Stimulated activated CD8-positive, alpha-beta memory T cell treated with anti-CD3 and anti-CD28 coated beads, Interleukin-12 subunit alpha, Interleukin-12 subunit beta, amount 100 ng/mL, for 4 hours (primary cell): ENCODE data around the gene SLC9A1.

ENCODE experiments used
- DNase-seq: peaks from one replicate; pipeline ENCODE4 v3.0.0-alpha.2; 2020; ENCODE audit warnings: low read depth

SLC9A1 gene

GRCh38 chr1:27102707-27103468 is 52.0 kb downstream of the SLC9A1 start:
- peak; percentile 59 for DNase-seq

- DNase-seq: no peak
These were observed 52.7 kb downstream of the SLC9A1 start for GRCh38 chr1:27102134-27102706.

GRCh38 chr1:27101696-27102095 is 53.2 kb downstream of the SLC9A1 start:
- no peak for DNase-seq

- no peak for DNase-seq
These were observed 53.9 kb downstream of the SLC9A1 start for GRCh38 chr1:27101054-27101491.

- no peak for DNase-seq
These were observed 54.4 kb downstream of the SLC9A1 start for GRCh38 chr1:27100335-27101053.

GRCh38 chr1:27099587-27100334 is 55.2 kb downstream of the SLC9A1 start:
- DNase-seq: no peak

- DNase-seq: no peak
These were observed 55.8 kb downstream of the SLC9A1 start for GRCh38 chr1:27099135-27099586.

GRCh38 chr1:27098431-27099134 is 56.3 kb downstream of the SLC9A1 start:
- DNase-seq: no peak

- DNase-seq: peak; percentile 48
These were observed 57.4 kb downstream of the SLC9A1 start for GRCh38 chr1:27097484-27097917.

GRCh38 chr1:27095576-27095975 is 59.3 kb downstream of the SLC9A1 start:
- DNase-seq: no peak

GRCh38 chr1:27092888-27093287 is 62.0 kb downstream of the SLC9A1 start:
- DNase-seq: no peak

GRCh38 chr1:27090911-27091310 is 64.0 kb downstream of the SLC9A1 start:
- no peak for DNase-seq

GRCh38 chr1:27087371-27088220 is 67.3 kb downstream of the SLC9A1 start:
- DNase-seq: no peak

GRCh38 chr1:27086628-27087027 is 68.3 kb downstream of the SLC9A1 start:
- no peak for DNase-seq

GRCh38 chr1:27086026-27086425 is 68.9 kb downstream of the SLC9A1 start:
- DNase-seq: no peak

GRCh38 chr1:27084107-27084506 is 70.8 kb downstream of the SLC9A1 start:
- DNase-seq: no peak

- no peak for DNase-seq
These were observed 77.0 kb downstream of the SLC9A1 start for GRCh38 chr1:27077968-27078367.

- DNase-seq: no peak
These were observed 78.1 kb downstream of the SLC9A1 start for GRCh38 chr1:27076803-27077202.

- DNase-seq: no peak
These were observed 80.6 kb downstream of the SLC9A1 start for GRCh38 chr1:27074175-27074780.

GRCh38 chr1:27071049-27071416 is 83.9 kb downstream of the SLC9A1 start:
- no peak for DNase-seq
